NOMO-1 treated with DMSO at 0.1 percent for 48 hours (cell line): ENCODE measurements around the gene KCTD21.
"Not testable (repeated sequence)": the region's sequence is repeated elsewhere in the genome, so short reads cannot be mapped to it uniquely, and the experiment has no call there.

Experiments used
- DNase-seq: peaks from one replicate; lab custom pipeline; 2025; ENCODE audit not compliant: unreplicated experiment; lab: John Stamatoyannopoulos, UW

The KCTD21 gene

DNA sequence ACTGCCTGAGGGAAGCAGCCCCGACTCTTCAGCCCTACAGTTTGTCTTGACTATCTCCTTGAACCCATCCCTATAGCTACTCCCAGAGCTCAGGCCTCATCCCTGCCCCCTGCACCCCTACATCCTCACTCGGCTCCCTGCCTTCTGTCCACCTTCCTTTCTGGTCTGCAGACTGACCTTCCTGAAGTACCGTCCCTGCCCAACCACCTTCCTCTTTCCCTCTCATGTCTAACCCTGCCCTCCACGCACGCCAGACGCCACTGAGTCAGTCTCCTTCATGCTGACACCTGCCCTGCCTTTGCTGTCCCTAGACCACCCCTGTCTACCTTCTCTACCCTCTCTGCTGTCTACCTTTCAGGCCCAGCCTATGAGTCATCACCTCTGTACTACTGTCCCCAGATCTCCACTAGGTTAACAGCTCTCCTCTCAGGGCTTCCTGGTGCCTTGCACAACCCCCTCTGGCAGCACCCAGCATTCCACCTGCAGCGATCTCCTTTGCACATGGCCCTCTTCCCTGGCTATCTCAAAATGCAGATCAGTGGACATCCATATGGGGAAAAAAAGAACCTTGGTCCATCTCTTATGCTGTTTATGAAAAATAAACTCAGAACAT, 8.9 kb downstream of the KCTD21 start:
- DNase-seq = no peak

DNA sequence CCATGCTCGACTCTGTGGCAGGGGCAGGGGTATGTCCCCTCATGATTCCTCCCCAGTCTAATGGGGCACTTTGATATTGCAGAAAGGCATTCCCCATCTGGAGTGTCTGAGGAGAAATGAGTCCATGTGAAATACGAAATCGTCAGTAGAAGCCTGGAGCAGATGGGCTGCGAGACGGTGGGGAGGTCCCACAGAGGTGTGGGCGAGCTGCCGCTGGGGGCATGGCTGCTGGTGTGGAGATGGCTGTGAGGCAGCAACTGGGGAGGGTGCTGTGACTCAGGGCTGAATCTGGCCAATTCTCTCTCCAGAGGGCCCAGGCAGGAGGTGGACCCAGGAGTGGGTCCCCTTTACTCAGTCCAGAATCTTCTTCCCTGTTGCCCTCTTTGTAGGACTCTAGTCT, 11.2 kb downstream of the KCTD21 start:
- DNase-seq = no peak

GRCh38 chr11:78176605-78177141, 11.8 kb downstream of the KCTD21 start:
- no peak for DNase-seq

DNA sequence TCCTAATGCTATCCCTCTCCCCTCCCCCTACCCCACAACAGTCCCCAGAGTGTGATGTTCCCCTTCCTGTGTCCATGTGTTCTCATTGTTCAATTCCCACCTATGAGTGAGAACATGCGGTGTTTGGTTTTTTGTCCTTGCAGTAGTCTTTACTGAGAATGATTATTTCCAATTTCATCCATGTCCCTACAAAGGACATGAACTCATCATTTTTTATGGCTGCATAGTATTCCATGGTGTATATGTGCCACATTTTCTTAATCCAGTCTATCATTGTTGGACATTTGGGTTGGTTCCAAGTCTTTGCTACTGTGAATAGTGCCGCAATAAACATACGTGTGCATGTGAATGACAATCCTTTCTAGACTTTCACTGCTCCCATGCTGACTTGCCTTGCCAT, 12.6 kb downstream of the KCTD21 start:
- not testable (repeated sequence) for DNase-seq

DNA sequence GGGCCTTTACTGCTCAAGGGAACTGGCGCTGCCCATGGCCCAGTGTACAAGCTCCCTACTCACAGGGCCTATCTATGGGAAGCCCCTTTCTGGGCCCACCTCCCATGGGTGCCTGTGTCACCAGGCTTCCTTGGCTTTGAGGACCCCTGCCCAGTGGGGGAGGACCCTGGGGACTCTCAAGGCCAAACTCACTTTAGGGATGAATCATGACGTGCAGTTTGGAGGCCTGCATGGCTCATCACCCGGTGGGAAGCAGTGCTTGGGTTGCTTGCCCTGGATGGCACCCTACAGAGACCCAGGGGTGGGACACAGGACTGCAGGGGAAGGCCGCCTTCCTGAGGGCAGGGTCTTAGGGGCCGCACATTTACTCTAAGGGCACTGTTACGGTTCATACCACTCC, 16.5 kb downstream of the KCTD21 start:
- DNase-seq = no peak

GRCh38 chr11:78170874-78171549, 17.4 kb downstream of the KCTD21 start:
- no peak for DNase-seq

- no peak for DNase-seq
These were observed 18.0 kb downstream of the KCTD21 start for GRCh38 chr11:78170413-78170812.

- DNase-seq = no peak
These were observed 19.6 kb downstream of the KCTD21 start for GRCh38 chr11:78168539-78169477.

- no peak for DNase-seq
These were observed 21.5 kb downstream of the KCTD21 start for GRCh38 chr11:78166855-78167469.

GRCh38 chr11:78164471-78164870, 24.0 kb downstream of the KCTD21 start:
- no peak for DNase-seq

- no peak for DNase-seq
These were observed 24.6 kb downstream of the KCTD21 start for GRCh38 chr11:78163828-78164227.

DNA sequence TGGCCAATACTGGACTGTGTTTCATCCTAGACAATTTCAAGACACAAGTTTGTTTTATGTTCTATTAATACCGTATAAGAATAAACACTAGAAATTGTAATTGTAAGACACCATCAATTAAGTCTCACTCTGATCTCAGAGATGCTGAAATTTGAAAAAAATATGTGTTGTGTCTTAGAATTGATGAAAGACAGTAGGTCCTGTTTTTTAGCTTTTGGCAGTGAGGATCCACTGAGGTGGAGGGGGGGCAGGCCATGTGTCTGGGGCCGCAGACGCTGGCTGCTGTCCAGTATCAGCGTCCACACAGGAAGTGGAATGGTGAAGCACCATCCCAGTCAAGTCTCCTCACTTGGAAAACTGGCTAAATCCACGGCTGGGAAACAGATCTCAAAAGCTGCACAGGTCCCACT, 26.5 kb downstream of the KCTD21 start:
- DNase-seq = no peak

DNA sequence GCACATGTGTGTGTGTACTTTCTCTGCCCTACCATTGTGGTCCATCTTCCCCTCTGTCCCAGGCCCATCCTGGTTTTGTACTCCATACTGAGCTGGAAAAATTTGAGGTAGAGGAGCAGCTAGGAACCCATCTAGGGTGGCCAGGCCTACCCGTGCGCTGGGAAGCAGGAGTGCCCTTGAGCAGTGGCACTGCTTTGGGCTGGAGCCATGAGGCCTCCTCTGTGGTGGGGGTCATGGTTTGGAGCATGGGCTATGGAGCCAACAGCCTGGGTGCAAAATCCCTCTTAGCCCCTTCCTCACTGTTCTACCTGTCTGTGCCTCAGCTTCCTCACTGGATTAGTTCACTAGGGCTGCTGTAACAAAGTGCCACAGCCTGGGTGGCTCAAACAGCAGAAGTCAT, 27.1 kb downstream of the KCTD21 start:
- no peak for DNase-seq

DNA sequence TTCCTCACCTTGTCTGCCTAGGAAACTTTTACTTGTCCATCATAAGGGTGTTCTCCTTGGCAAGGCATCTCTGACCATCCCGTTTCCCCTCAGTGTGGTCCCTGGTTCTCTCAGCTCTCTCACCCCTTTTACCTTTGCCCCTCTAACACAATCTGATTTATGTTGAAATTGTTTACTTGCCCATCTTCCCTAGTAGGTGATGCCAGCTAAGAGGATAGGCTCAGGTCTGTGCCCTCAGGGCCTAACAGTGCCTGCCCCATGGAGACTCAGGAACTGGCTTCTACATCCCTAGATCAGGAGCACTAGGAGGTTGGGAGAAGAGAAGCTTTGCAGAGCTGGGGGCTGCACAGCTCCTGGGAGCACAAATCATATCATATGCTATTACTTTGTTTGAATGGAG, 27.9 kb downstream of the KCTD21 start:
- DNase-seq = no peak

DNA sequence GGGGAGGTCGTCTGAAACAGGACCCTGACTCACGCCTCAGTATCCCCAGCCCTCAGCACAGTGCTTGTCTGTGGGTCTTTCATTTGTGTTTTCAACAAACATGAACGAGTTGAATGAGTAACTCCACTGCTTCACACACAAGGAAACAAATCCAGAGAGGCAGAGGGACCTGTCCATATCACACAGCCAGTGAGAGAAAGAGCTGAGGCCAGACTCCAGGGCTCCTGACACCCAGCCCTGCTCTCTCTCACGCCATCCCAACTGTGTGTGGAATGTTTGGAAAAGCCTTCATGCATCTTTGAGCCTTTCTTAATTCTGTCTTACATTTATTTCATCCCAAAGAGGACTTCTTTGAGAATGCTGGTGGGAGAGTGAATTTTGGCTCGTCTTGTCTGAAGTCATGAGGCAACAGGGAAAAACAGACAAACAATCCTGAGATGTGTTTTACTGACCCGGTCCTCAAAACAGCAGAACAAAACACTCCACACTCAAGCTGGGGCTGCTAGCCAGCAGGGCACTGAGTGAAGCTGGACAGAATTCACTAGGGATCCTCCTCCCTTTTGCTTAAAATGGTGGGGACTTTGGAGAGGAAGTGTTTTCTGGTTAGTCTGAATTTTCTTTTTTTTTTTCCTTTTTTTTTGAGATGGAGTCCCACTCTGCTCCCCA, 29.3 kb downstream of the KCTD21 start:
- no peak for DNase-seq

DNA sequence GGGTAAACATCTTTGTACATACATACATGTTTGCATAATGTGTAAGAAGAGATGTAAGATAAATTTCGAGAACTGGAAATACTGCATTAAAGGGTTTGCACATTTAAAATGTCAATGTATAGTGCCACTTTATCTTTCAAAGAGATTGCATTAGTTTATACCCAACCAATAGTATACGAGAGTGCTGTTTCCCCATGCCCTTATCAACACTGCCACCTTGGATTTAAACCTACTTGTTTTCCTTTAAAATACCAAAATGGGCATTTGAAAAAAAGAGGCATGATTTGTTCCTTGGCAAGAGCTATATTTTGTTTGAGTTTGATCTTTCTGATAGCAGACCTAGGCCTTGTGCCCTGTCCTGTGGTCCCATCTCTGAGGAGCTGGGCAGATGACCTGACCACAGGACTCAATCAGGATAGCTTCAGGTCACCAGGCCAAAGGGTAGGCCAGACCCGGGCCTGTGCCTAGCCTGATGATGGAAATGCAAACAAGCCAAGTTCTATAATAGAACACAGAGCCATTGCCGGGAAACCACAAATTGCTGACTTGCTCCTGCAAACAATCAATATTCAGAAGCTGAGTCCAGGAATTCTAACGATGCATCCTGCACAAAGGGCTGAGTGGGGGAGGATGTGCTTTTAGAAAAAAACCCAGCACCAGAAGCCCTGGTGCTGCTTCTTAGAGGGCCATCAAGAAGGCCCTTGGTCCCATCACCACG, 32.1 kb downstream of the KCTD21 start:
- no peak for DNase-seq

GRCh38 chr11:78151804-78152203, 36.6 kb downstream of the KCTD21 start:
- no peak for DNase-seq

DNA sequence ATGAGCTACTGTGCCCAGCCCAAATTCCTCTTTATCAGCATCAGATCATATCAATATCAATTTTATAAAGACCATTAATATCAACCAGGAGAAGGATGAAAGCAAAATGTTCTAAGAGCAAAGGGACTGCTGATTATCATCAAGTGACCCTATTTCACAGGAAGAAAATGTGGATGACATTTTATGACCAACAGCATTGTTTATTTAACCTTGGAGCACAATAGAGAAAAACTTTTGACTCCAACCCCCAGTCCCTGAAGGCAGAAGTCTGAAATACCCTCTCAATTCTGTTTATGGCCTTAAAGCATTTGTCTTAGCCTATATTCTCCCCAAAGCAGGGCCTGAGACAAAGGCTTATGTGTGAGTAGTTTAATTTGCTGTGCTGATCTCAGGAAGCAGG, 37.7 kb downstream of the KCTD21 start:
- no peak for DNase-seq

DNA sequence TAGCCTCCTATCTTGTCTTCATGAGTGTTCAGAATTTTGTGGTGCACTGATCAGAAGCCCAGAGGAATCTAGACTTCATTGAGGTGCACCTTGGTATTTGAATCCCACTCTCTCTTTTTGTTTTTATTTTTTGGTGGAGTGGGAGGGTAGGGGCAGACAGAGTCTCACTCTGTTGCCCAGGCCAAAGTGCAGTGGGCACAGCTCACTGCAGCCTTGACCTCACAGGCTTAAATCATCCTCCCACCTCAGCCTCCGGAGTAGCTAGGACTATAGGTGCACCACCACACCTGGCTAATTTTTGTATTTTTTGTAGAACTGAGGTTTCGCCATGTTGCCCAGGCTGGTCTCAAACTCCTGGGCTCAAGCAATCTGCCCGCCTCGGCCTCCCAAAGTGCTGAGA, 38.1 kb downstream of the KCTD21 start:
- no peak for DNase-seq

DNA sequence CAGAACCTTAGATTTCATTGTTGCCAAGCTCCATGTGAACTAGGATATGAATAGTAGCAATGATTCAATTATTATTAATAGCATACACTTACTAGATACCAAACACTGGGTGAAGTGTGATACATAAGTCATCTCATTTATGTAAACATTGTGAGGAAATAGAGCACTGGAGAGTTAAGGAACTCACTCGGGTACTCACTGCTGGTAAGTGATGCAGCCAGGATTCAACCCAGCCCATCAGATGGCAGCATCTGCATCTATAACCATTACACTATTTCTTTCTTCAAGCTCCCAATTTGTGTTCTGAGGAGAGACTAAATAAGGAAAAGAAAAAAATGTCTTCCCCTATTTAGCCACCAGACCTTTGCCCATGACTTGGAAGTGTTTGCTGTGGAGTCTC, 38.8 kb downstream of the KCTD21 start:
- peak; percentile 15 for DNase-seq
